Spleen (tissue), 11 donors: Measurements from ENCODE around the gene EGFR. TPM values are rescaled to one million over a fixed set of nuclear protein-coding genes. Genes with fewer than 3 reads are reported as not detected.

Source experiments
- DNase-seq: peaks from one replicate; pipeline ENCODE4 v3.0.0-alpha.2; 2020
- H3K27ac ChIP-seq, 8 donors: fragments of 200-600 bp; sonication (generic) in 7 of 8; 1 replicate in 4 of 8; 2 replicates in 4 of 8; pipeline versions ENCODE4 v1.5.0 to v1.8.0; 2016 to 2021; ENCODE audit warnings: inconsistent platforms in 4 of 8, mild to moderate bottlenecking in 4 of 8, moderate library complexity in 1 of 8
- H3K27me3 ChIP-seq, 7 donors: fragments of 200-600 bp; sonication (generic) in 6 of 7; replicated peaks in 1 of 7; 1 replicate in 4 of 7; 2 replicates in 3 of 7; pipeline versions ENCODE4 v1.5.0 to v1.8.0; 2016 to 2021; ENCODE audit warnings: inconsistent platforms in 3 of 7, mild to moderate bottlenecking in 1 of 7
- H3K36me3 ChIP-seq, 6 donors: fragments of 200-600 bp; sonication (generic) in 5 of 6; 1 replicate in 4 of 6; 2 replicates in 2 of 6; pipeline versions ENCODE4 v1.5.0 to v1.8.0; 2016 to 2021; ENCODE audit warnings: inconsistent platforms in 2 of 6
- H3K4me1 ChIP-seq, 6 donors: fragments of 200-600 bp; sonication (generic) in 5 of 6; 1 replicate in 3 of 6; 2 replicates in 3 of 6; pipeline versions ENCODE4 v1.5.0 to v1.8.0; 2016 to 2021; ENCODE audit warnings: inconsistent platforms in 3 of 6
- H3K4me3 ChIP-seq, 8 donors: fragments of 200-600 bp; sonication (generic) in 7 of 8; 1 replicate in 4 of 8; 2 replicates in 4 of 8; pipeline versions ENCODE4 v1.5.0 to v1.8.0; 2016 to 2021; ENCODE audit warnings: inconsistent platforms in 4 of 8, mild to moderate bottlenecking in 4 of 8, moderate library complexity in 2 of 8
- H3K9me3 ChIP-seq, 8 donors: fragments of 200-600 bp; sonication (generic) in 7 of 8; 1 replicate in 4 of 8; 2 replicates in 4 of 8; pipeline versions ENCODE4 v1.5.0 to v1.8.0; 2016 to 2021; ENCODE audit warnings: inconsistent platforms in 4 of 8
- CTCF ChIP-seq, 11 experiments: fragments of 200-600 bp in 7 of 11; fragments of 450-650 bp in 4 of 11; sonication (generic) in 4 of 11; IDR thresholded peaks in 8 of 11; conservative IDR thresholded peaks in 3 of 11; 1 replicate in 7 of 11; 2 replicates in 4 of 11; pipeline versions ENCODE4 v1.4.0 to v1.8.0; 2016 to 2021; ENCODE audit warnings: antibody characterized with exemption in 11 of 11, inconsistent platforms in 4 of 11, mild to moderate bottlenecking in 1 of 11
- POLR2A ChIP-seq, 3 donors: fragments of 450-650 bp; IDR thresholded peaks; one replicate each; pipeline ENCODE4 v1.5.1; 2017; ENCODE audit warnings: antibody characterized with exemption in 3 of 3, mild to moderate bottlenecking in 1 of 3
- POLR2AphosphoS5 ChIP-seq, 3 donors: sonication (generic); formaldehyde crosslinking; IDR thresholded peaks; one replicate each; pipeline ENCODE4 v1.5.1; 2017; ENCODE audit warnings: antibody characterized with exemption in 3 of 3
- WGBS, 5 donors: extraction: QIAGEN DNeasy Blood & Tissue Kit in 3 of 5; methylation state at CpG; one replicate each; pipeline versions ENCODE4 v1.1.5 to v1.1.7; 2013 to 2018; 5-methylcytosine and 5-hydroxymethylcytosine counted together
- intact Hi-C: fragments of 100-400 bp; cut with DNase I; formaldehyde crosslinking; loops from one replicate; pipeline ENCODE4 v1.15.0; 2023; ENCODE audit warnings: low total_unique reads
- polyA plus RNA-seq, 3 donors: library from polyadenylated mRNA; stranded (reverse); fragments of 200-250 nt; gene quantifications; one replicate each; pipeline ENCODE4 v1.2.1, GENCODE V29; 2013
- total RNA-seq, 7 donors: library from RNA; depleted of rRNA in 3 of 7; stranded (reverse); fragments of >200 nt in 3 of 7; fragmentation: NEBNext Ultra II Directional in 4 of 7; extraction: Animal tissue kit (Norgen Biotek cat#: 25700) in 4 of 7; gene quantifications; one replicate each; pipeline versions ENCODE4 v1.1.0 to v1.2.1, GENCODE V29; 2016 to 2021
- donor health status: healthy with polysubstance abuse.
- donor health status: DM: no; HTN: no; CAD: no; lungs with moderate emphysema.
- donor health status: DM: no; HTN: no; CAD: no.
- donor health status: Bipolar disorder and iron deficiency.
- donor health status: healthy.
- donor health status: DM: no; HTN: no; CAD: no.
- donor health status: DM: yes; HTN: yes; CAD: no.

EGFR gene
- total and polyA plus RNA-seq, 10 donors: 1.1 to 35.2 (median 24.5) TPM

DNA sequence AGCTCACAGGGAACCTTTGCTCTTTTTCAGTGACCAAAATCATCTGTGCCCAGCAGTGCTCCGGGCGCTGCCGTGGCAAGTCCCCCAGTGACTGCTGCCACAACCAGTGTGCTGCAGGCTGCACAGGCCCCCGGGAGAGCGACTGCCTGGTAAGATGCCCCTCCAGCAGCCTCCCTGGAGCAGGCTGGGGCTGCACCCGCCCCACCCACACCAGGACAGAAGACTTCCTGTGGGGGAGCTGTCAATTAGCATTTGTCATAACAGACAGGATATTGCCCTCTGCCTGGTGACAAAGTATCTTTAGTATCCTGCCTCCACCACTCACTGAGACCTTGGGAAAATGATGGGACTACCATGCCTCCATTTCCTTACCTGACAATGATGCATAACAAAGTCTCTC lies 133.7 kb downstream of the EGFR start:
- DNase-seq: peak; percentile 58
- WGBS, 5 donors: 62 to 83% (median 75%) methylated on average over 5 to 6 of the region's 6 CpGs
- intact Hi-C loops: no loop called here
- H3K27ac ChIP-seq: no peak overlapping the region
- H3K36me3 ChIP-seq: peaks cover 0 to 60% (median 2%) of the 10 kb centered on the region in 6 donors
- H3K27me3 ChIP-seq: no peaks in the 10 kb centered on the region
- H3K4me3 ChIP-seq: no peak overlapping the region
- no peaks in the 10 kb centered on the region for H3K9me3 ChIP-seq
- H3K4me1 ChIP-seq: no peaks in the 10 kb centered on the region
- no peak for TF ChIP-seq CTCF (IDR thresholded peaks at IDR 0.05 in 8 of 11, conservative IDR thresholded peaks at IDR 0.05 in 3 of 11)
- TF ChIP-seq POLR2AphosphoS5 (IDR thresholded peaks at IDR 0.05): no peak
- TF ChIP-seq POLR2A (IDR thresholded peaks at IDR 0.05): no peak

DNA sequence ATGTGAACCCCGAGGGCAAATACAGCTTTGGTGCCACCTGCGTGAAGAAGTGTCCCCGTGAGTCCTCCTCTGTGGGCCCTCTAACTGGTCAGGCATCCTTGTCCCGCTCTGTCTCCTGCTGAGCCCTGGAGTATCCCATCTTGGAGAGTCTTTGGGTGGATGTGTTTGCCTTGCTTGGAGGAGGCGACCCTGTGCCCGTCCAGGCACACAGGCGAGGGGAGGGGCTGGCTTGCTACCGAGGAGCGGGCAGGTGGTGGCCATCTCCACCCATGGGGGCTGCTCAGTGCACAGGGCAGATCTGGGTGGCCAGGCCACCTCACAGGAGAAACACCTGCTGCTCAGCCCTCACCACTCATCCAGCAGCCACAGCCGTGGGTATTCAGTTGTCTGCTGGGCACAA lies 135.3 kb downstream of the EGFR start:
- H3K4me3 ChIP-seq: no peak overlapping the region
- peak; percentile 61 for DNase-seq
- intact Hi-C loops: no loop called here
- no peaks in the 10 kb centered on the region for H3K27me3 ChIP-seq
- no peak for TF ChIP-seq POLR2A (IDR thresholded peaks at IDR 0.05)
- TF ChIP-seq POLR2AphosphoS5 (IDR thresholded peaks at IDR 0.05): no peak
- no peak for TF ChIP-seq CTCF (IDR thresholded peaks at IDR 0.05 in 8 of 11, conservative IDR thresholded peaks at IDR 0.05 in 3 of 11)
- WGBS, 5 donors: 92 to 100% (median 98%) methylated on average over 2 to 10 of the region's 10 CpGs
- H3K36me3 ChIP-seq: peaks cover 0 to 75% (median 2%) of the 10 kb centered on the region in 6 donors
- H3K27ac ChIP-seq: no peak overlapping the region
- no peaks in the 10 kb centered on the region for H3K4me1 ChIP-seq
- H3K9me3 ChIP-seq: no peaks in the 10 kb centered on the region

- Histone ChIP-seq H3K27me3 (no peaks in the 10 kb centered on the region), H3K9me3 (no peaks in the 10 kb centered on the region), H3K36me3 (peaks cover 0 to 85% (median 2%) of the 10 kb centered on the region in 6 donors), H3K4me1 (no peaks in the 10 kb centered on the region), H3K4me3 (no peak overlapping the region), H3K27ac (no peak overlapping the region)
- TF ChIP-seq POLR2AphosphoS5 (IDR thresholded peaks at IDR 0.05): no peak
- no peak for TF ChIP-seq POLR2A (IDR thresholded peaks at IDR 0.05)
- TF ChIP-seq CTCF (IDR thresholded peaks at IDR 0.05 in 8 of 11, conservative IDR thresholded peaks at IDR 0.05 in 3 of 11): no peak
- no peak for DNase-seq
- intact Hi-C loops: no loop called here
- 89 to 92% (median 90%) methylated on average over 24 of the region's 24 CpGs for WGBS, 5 donors
Measured at GRCh38 chr7:55155351-55156117, 136.7 kb downstream of the EGFR start.

- no peak overlapping the region for H3K27ac ChIP-seq
- WGBS, 5 donors: 65 to 74% (median 70%) methylated on average over 30 of the region's 30 CpGs
- DNase-seq: peak; percentile 42
- H3K4me1 ChIP-seq: no peaks in the 10 kb centered on the region
- intact Hi-C loops: no loop called here
- H3K9me3 ChIP-seq: no peaks in the 10 kb centered on the region
- no peak for TF ChIP-seq CTCF (IDR thresholded peaks at IDR 0.05 in 8 of 11, conservative IDR thresholded peaks at IDR 0.05 in 3 of 11)
- no peak for TF ChIP-seq POLR2AphosphoS5 (IDR thresholded peaks at IDR 0.05)
- TF ChIP-seq POLR2A (IDR thresholded peaks at IDR 0.05): no peak
- no peak overlapping the region for H3K4me3 ChIP-seq
- peaks cover 0 to 81% (median 2%) of the 10 kb centered on the region in 6 donors for H3K36me3 ChIP-seq
- no peaks in the 10 kb centered on the region for H3K27me3 ChIP-seq
Measured at GRCh38 chr7:55156919-55157763, 138.3 kb downstream of the EGFR start.
